ENCODE data around the gene CDHR5.
"Not testable (repeated sequence)": the region's sequence is repeated elsewhere in the genome, so short reads cannot be mapped to it uniquely, and the experiment has no call there.

The CDHR5 gene

GRCh38 chr11:660681-661444 lies 36.1 kb upstream of the CDHR5 start:
- DNase-seq (ENCODE audit: low spot score), result no peak
- no peak for TF ChIP-seq CTCF (IDR thresholded peaks at IDR 0.05; ENCODE audit: extremely low read depth, missing control alignments)

GRCh38 chr11:660281-660680 lies 35.5 kb upstream of the CDHR5 start:
- no peak for TF ChIP-seq CTCF (IDR thresholded peaks at IDR 0.05; ENCODE audit: extremely low read depth, missing control alignments)
- no peak for DNase-seq (ENCODE audit: low spot score)

- DNase-seq (ENCODE audit: low spot score), result peak; percentile 50
- TF ChIP-seq CTCF (IDR thresholded peaks at IDR 0.05; ENCODE audit: extremely low read depth, missing control alignments), result no peak
Measured at GRCh38 chr11:659532-660085, 34.9 kb upstream of the CDHR5 start.

GRCh38 chr11:657691-658126 lies 33.0 kb upstream of the CDHR5 start:
- no peak for DNase-seq (ENCODE audit: low spot score)
- no peak for TF ChIP-seq CTCF (IDR thresholded peaks at IDR 0.05; ENCODE audit: extremely low read depth, missing control alignments)

- no peak for DNase-seq (ENCODE audit: low spot score)
- TF ChIP-seq CTCF (IDR thresholded peaks at IDR 0.05; ENCODE audit: extremely low read depth, missing control alignments), result no peak
Measured at GRCh38 chr11:656866-657265, 32.1 kb upstream of the CDHR5 start.

GRCh38 chr11:656426-656825 lies 31.7 kb upstream of the CDHR5 start:
- no peak for DNase-seq (ENCODE audit: low spot score)
- no peak for TF ChIP-seq CTCF (IDR thresholded peaks at IDR 0.05; ENCODE audit: extremely low read depth, missing control alignments)

- TF ChIP-seq CTCF (IDR thresholded peaks at IDR 0.05; ENCODE audit: extremely low read depth, missing control alignments), result no peak
Measured at GRCh38 chr11:655036-655726, 30.4 kb upstream of the CDHR5 start.

GRCh38 chr11:654444-654843 lies 29.7 kb upstream of the CDHR5 start:
- not testable (repeated sequence) for DNase-seq (ENCODE audit: low spot score)

More at GRCh38 chr11:655036-655726, 30.4 kb upstream of the CDHR5 start:
- DNase-seq (ENCODE audit: low spot score), result no peak
